ENCODE data around the gene CEP44.
A peak's percentile ranks its signal among the peaks of the same experiment; 100 is the strongest.

CEP44 gene

DNA sequence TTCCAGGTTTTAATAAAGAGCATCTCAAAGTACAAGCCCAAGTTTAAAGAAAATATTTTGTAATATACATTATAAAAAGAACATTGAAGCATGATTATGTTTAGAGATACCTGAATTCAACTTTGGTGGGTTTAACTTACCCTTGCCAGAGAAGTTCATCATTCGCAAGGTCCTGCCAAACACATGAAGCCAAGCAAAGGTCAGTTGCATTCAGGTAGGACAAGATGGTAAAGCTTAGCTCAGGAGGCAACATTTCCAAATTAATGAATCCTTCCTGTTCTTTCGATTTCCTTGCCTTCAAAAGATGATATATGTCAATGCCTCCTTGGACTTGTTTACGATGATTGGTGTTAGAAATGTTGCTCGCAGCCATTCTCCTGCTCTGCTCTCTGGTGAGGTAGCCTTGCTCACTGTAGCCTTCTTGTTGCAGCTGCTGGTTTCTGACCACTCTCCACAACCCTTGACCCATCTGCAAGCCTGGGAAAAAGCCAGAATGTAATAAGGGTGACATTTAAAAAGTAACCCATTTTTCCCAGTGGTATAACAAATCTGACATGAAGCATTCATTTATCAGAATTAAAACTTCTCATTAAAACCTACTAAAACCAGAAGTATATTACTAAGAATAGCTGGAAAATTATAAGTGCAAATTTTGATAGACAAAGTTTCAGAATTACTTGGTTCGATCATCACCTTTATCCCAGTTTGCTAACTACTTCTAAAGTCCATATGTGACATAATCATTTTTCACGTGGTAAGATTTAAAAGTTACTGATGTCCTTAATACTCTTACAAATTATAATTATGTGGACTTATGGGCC, 20.9 kb upstream of the CEP44 start:
- no peak for DNase-seq
- no peak for TF ChIP-seq POLR2A (IDR thresholded peaks at IDR 0.05; ENCODE audit: low read length)
- TF ChIP-seq GATA1 (IDR thresholded peaks at IDR 0.05; ENCODE audit: low read depth, low read length) = no peak

DNA sequence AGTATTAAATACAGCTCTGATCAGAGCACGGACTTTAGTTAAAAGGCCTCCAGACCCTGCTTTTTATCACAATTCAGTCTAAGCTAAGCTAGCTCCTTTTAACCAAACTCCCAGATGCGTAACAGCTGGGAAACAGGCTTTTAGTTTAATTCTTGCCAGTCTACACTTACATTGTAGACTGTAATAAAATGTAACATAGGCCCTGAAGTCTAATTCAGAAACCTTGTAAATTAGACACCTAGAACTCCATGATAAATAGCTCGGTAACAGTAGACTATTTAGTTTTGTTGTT, 20.3 kb upstream of the CEP44 start:
- TF ChIP-seq GATA1 (IDR thresholded peaks at IDR 0.05; ENCODE audit: low read depth, low read length) (no peak), POLR2A (IDR thresholded peaks at IDR 0.05; ENCODE audit: low read length) (no peak)
- no peak for DNase-seq

DNA sequence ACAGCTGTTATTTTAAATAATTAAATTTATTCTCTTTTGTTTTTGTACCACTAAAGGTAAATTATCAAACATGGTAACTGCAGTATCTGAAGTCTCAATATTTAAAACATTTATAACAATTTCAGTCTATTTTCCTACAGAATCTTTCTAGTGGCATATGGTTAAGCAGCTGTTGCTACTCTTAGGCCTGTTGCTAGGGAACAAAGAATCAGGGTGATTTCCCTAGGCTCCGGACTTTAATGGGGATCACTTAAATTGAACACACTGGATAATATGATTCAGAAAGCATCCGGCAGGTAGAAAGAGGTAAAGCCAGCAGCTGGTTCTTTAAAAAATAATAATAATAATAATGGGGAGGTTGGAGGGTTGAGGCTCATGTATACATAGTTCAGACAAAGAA, 17.8 kb upstream of the CEP44 start:
- TF ChIP-seq POLR2A (IDR thresholded peaks at IDR 0.05; ENCODE audit: low read length) = no peak
- no peak for DNase-seq

DNA sequence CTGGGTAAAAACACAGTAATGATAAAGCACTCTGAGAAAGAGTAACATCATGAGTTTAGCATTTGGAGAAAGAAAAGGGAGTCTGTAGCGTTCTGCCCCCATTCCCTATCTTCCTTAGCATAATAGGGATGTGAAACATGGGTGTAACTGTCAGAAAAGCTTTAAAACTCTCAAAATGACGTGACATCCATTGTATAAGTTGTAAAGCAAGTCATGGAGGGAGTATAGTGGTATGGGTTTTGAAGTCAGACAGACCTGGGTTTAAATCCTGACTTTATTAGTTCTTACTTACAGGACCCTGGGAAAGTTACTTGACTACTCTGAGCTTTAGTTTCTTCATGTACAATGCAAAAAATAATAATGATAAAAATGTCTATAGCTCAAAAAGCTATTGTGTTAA, 17.3 kb upstream of the CEP44 start:
- no peak for TF ChIP-seq GATA1 (IDR thresholded peaks at IDR 0.05; ENCODE audit: low read depth, low read length)
- TF ChIP-seq POLR2A (IDR thresholded peaks at IDR 0.05; ENCODE audit: low read length) = no peak

GRCh38 chr4:174273930-174274329, 9.8 kb upstream of the CEP44 start:
- DNase-seq = no peak
- TF ChIP-seq GATA1 (IDR thresholded peaks at IDR 0.05; ENCODE audit: low read depth, low read length) (no peak), POLR2A (IDR thresholded peaks at IDR 0.05; ENCODE audit: low read length) (no peak)

More for the DNA sequence above, 17.3 kb upstream of the CEP44 start:
- no peak for DNase-seq

DNA sequence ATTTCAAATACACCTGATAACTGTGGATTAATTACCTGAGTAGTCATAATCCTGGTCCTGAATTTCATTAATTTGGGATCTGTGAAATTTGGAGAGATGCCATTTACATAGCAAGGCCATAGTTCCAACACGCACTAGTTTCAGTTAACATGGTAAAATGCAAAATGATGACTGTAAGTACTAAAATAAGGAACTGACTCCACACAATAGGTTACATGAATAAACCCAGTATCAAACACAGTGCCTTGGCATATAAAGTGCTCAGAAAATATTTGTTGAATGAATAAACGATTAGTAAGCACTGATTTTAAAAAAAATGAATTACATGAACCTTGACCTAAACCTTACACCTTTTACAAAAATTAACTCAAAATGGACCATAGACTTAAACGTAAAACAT, 9.3 kb upstream of the CEP44 start:
- TF ChIP-seq GATA1 (IDR thresholded peaks at IDR 0.05; ENCODE audit: low read depth, low read length) (no peak), POLR2A (IDR thresholded peaks at IDR 0.05; ENCODE audit: low read length) (peak; percentile 10)
- no peak for DNase-seq

DNA sequence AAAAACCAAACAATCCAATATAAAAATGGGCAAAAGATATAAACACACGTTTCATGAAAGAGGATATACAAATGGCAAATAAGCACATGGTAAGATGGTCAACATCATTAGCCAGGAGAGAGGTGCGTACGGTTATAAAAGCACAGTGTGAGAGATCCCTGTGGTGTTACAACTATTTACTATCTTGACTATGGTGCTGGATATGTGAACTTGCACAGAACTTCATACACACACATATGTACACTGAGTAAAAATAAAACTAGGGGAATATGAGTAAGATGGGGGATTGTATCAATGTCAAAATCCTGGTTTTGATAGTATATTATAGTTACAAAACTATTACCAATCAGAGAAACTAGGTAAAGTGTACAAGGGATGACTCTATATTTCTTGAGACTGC, 8.6 kb upstream of the CEP44 start:
- DNase-seq = no peak
- TF ChIP-seq GATA1 (IDR thresholded peaks at IDR 0.05; ENCODE audit: low read depth, low read length) = no peak
- no peak for TF ChIP-seq POLR2A (IDR thresholded peaks at IDR 0.05; ENCODE audit: low read length)

- TF ChIP-seq GATA1 (IDR thresholded peaks at IDR 0.05; ENCODE audit: low read depth, low read length) (no peak), POLR2A (IDR thresholded peaks at IDR 0.05; ENCODE audit: low read length) (no peak)
- DNase-seq = no peak
Observed at GRCh38 chr4:174277433-174277832, 6.3 kb upstream of the CEP44 start.

DNA sequence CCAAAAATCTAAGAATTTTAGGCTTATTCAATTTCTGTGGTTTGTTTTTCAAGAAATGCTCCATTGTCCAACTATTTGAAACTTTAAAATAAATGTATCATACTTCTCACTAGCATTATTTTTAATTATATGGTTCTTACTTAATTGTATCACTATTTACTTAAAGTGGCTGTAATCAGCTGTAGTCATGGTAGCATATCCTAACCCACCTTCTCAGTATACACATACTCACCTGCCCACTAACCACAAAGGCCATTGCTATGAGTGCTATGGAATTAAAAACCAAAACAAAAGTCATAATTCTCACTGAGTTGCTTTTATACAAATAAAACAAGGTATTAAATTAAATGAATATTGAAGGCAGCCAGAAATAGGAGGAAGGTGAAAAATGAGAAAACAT, 5.2 kb upstream of the CEP44 start:
- TF ChIP-seq GATA1 (IDR thresholded peaks at IDR 0.05; ENCODE audit: low read depth, low read length) (no peak), POLR2A (IDR thresholded peaks at IDR 0.05; ENCODE audit: low read length) (no peak)
- no peak for DNase-seq

- TF ChIP-seq GATA1 (IDR thresholded peaks at IDR 0.05; ENCODE audit: low read depth, low read length) (no peak), POLR2A (IDR thresholded peaks at IDR 0.05; ENCODE audit: low read length) (no peak)
- DNase-seq = no peak
Observed at GRCh38 chr4:174279433-174280155, 4.1 kb upstream of the CEP44 start.

DNA sequence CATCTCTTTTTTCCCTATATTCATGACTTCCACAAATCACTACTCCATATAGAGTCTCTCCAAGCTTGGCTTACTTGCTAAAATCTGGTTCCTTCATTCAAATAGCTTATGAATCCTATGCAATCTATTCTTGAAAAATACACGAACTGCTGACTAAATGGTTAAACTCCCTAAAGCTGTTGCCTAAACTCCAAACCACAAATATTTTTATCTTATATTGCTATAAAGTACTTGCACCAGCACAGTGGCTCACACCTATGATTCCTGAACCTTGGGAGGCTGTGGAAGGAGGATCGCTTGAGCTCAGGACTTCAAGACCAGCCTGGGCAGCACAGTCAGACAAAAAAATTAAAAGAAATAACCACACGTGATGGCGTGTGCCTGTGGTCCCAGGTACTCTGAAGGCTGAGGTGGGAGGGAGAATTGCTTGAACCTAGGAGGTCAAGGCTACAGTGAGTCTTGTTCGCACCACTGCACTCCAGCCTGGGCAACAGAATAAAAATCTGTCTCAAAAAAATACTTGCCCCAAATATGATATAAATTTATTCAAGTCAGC, 2.5 kb upstream of the CEP44 start:
- DNase-seq = no peak
- TF ChIP-seq POLR2A (IDR thresholded peaks at IDR 0.05; ENCODE audit: low read length) = no peak
- TF ChIP-seq GATA1 (IDR thresholded peaks at IDR 0.05; ENCODE audit: low read depth, low read length) = no peak

DNA sequence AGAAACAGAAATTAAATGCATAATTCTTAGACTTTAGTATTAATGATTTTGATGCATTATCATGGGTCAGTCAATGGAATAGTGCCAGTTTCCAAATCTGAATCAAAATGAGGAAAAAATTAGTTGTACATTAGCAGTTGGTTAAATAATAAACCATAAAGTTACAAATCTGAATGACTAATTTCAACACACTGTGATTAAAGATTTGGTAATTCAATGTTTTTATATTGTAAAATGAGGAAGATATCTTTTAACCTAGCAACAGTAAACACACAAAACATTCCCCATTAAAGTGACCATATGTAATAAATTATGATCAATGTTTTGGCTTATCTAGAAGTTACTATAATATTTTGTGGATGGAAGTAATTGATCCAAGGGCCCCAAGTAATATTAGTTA, 1.8 kb upstream of the CEP44 start:
- DNase-seq = no peak
- TF ChIP-seq POLR2A (IDR thresholded peaks at IDR 0.05; ENCODE audit: low read length) = no peak
- TF ChIP-seq GATA1 (IDR thresholded peaks at IDR 0.05; ENCODE audit: low read depth, low read length) = no peak

- DNase-seq = peak; percentile 96 to 98
- no peak for TF ChIP-seq POLR2A (IDR thresholded peaks at IDR 0.05; ENCODE audit: low read length)
- TF ChIP-seq GATA1 (IDR thresholded peaks at IDR 0.05; ENCODE audit: low read depth, low read length) = no peak
Observed at GRCh38 chr4:174282836-174283506, 740 bp upstream of the CEP44 start.

DNA sequence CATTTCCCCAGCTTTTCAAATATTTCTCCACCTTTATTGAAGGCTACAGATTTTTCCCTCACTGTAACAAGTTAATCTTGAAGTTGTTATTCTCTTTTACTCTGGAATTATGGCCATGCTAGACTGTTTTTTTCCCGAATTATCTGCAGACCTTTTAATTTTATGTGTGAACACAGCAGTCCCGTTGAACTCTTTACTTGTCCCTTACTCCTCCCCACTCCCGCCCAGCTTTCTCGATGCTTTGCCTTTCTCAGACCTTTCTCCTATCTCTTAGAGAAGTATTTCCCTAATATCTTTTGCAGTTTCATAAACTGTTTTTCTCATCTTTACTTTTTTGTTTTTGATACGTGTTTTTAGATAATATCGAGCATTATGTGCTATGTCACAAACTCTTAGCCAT, 776 bp downstream of the CEP44 start:
- DNase-seq = peak; percentile 42 to 67
- TF ChIP-seq POLR2A (IDR thresholded peaks at IDR 0.05; ENCODE audit: low read length) = no peak
- TF ChIP-seq GATA1 (IDR thresholded peaks at IDR 0.05; ENCODE audit: low read depth, low read length) = no peak

Data from erythroblast (primary cell).